Gastroesophageal sphincter (tissue), 3 donors: ENCODE results near the gene PTPRZ1.

Experiments
- CTCF ChIP-seq, 4 experiments: fragments of 200-600 bp in 2 of 4; fragments of 450-650 bp in 2 of 4; sonication (generic) in 1 of 4; IDR thresholded peaks; one replicate each; pipeline ENCODE4 v1.5.1; 2017 to 2019; ENCODE audit warnings: antibody characterized with exemption in 4 of 4, mild to moderate bottlenecking in 2 of 4, moderate library complexity in 2 of 4
- EP300 ChIP-seq: sonication (generic); formaldehyde crosslinking; IDR thresholded peaks from one replicate; pipeline ENCODE4 v1.6.1; 2017; ENCODE audit warnings: antibody characterized with exemption, mild to moderate bottlenecking
- POLR2A ChIP-seq, 2 donors: fragments of 450-650 bp; IDR thresholded peaks; one replicate each; pipeline ENCODE4 v1.6.1; 2017; ENCODE audit warnings: antibody characterized with exemption in 2 of 2, mild to moderate bottlenecking in 2 of 2, moderate library complexity in 1 of 2
- POLR2AphosphoS5 ChIP-seq: sonication (generic); formaldehyde crosslinking; IDR thresholded peaks from one replicate; pipeline ENCODE4 v1.6.1; 2017; ENCODE audit warnings: antibody characterized with exemption

- TF ChIP-seq CTCF (IDR thresholded peaks at IDR 0.05) (no peak), POLR2A (IDR thresholded peaks at IDR 0.05) (no peak), EP300 (no peak), POLR2AphosphoS5 (no peak)
These were observed 209.2 kb downstream of the PTPRZ1 start for GRCh38 chr7:122082160-122082559.
